Measurements from ENCODE around the gene FOXM1.

FOXM1 gene

GRCh38 chr12:2835691-2836403 is 41.1 kb downstream of the FOXM1 start:
- no peak for DNase-seq (ENCODE audit: low read depth in 2 of 2)

GRCh38 chr12:2834581-2835491 is 42.1 kb downstream of the FOXM1 start, which contains the start of gene NRIP2:
NRIP2 (minus strand) TSS chr12:2835035; CDS start chr12:2834983, 52 bp downstream.
- DNase-seq (ENCODE audit: low read depth in 2 of 2): peak in 1 of 2 experiments; percentile 12

GRCh38 chr12:2833810-2834209 is 43.2 kb downstream of the FOXM1 start:
- no peak for DNase-seq (ENCODE audit: low read depth in 2 of 2)

GRCh38 chr12:2833327-2833726 is 43.6 kb downstream of the FOXM1 start:
- DNase-seq (ENCODE audit: low read depth in 2 of 2): no peak

GRCh38 chr12:2832550-2833127 is 44.3 kb downstream of the FOXM1 start:
- no peak for DNase-seq (ENCODE audit: low read depth in 2 of 2)

GRCh38 chr12:2829275-2829674 is 47.7 kb downstream of the FOXM1 start:
- no peak for DNase-seq (ENCODE audit: low read depth in 2 of 2)

GRCh38 chr12:2826721-2827515 is 50.1 kb downstream of the FOXM1 start:
- no peak for DNase-seq (ENCODE audit: low read depth in 2 of 2)

GRCh38 chr12:2826036-2826435 is 50.9 kb downstream of the FOXM1 start:
- no peak for DNase-seq (ENCODE audit: low read depth in 2 of 2)

GRCh38 chr12:2825132-2825531 is 51.8 kb downstream of the FOXM1 start:
- no peak for DNase-seq (ENCODE audit: low read depth in 2 of 2)

- DNase-seq (ENCODE audit: low read depth in 2 of 2): no peak
These were observed 52.4 kb downstream of the FOXM1 start for GRCh38 chr12:2824541-2824940.

GRCh38 chr12:2823483-2823882 is 53.5 kb downstream of the FOXM1 start:
- no peak for DNase-seq (ENCODE audit: low read depth in 2 of 2)

- DNase-seq (ENCODE audit: low read depth in 2 of 2): no peak
These were observed 56.5 kb downstream of the FOXM1 start for GRCh38 chr12:2820432-2820831.

GRCh38 chr12:2819810-2820209 is 57.2 kb downstream of the FOXM1 start:
- DNase-seq (ENCODE audit: low read depth in 2 of 2): no peak

- peak in 1 of 2 experiments; percentile 33 for DNase-seq (ENCODE audit: low read depth in 2 of 2)
These were observed 63.5 kb downstream of the FOXM1 start for GRCh38 chr12:2813214-2814185.

GRCh38 chr12:2812290-2813213 is 64.4 kb downstream of the FOXM1 start, which contains the start of gene ITFG2:
ITFG2 (plus strand) TSS chr12:2812668; CDS start chr12:2812761, 93 bp downstream.
- DNase-seq (ENCODE audit: low read depth in 2 of 2): peak; percentile 95 to 96

- DNase-seq (ENCODE audit: low read depth in 2 of 2): no peak
These were observed 65.2 kb downstream of the FOXM1 start for GRCh38 chr12:2811801-2812200.

All from fibroblast of skin of left biceps (primary cell).